Tibial nerve (tissue), 4 donors: ENCODE measurements around the gene RPS25. TPM values are rescaled to one million over a fixed set of nuclear protein-coding genes. Genes with fewer than 3 reads are reported as not detected.
"Not testable (repeated sequence)": the region's sequence is repeated elsewhere in the genome, so short reads cannot be mapped to it uniquely, and the experiment has no call there.

Experiments
- DNase-seq, 2 donors: peaks; one replicate each; pipeline ENCODE4 v3.0.0-alpha.2; 2019; ENCODE audit warnings: low spot score in 2 of 2
- H3K27ac ChIP-seq, 4 donors: fragments of 200-600 bp; sonication (generic) in 3 of 4; one replicate each; pipeline ENCODE4 v1.5.1; 2017 to 2019; ENCODE audit warnings: mild to moderate bottlenecking in 1 of 4
- H3K27me3 ChIP-seq, 2 donors: fragments of 200-600 bp; sonication (generic) in 1 of 2; one replicate each; pipeline versions ENCODE4 v1.5.1 to v1.6.0; 2017 to 2019
- H3K36me3 ChIP-seq, 3 donors: fragments of 200-600 bp; sonication (generic); one replicate each; pipeline ENCODE4 v1.5.1; 2018 to 2019
- H3K4me1 ChIP-seq, 4 donors: fragments of 200-600 bp; sonication (generic) in 3 of 4; one replicate each; pipeline ENCODE4 v1.5.1; 2017 to 2019
- H3K4me3 ChIP-seq, 4 donors: fragments of 200-600 bp; sonication (generic) in 3 of 4; one replicate each; pipeline ENCODE4 v1.5.1; 2017 to 2019; ENCODE audit warnings: mild to moderate bottlenecking in 1 of 4, moderate library complexity in 1 of 4
- H3K9me3 ChIP-seq, 4 donors: fragments of 200-600 bp; sonication (generic) in 3 of 4; one replicate each; pipeline ENCODE4 v1.5.1; 2017 to 2019
- CTCF ChIP-seq, 5 experiments: fragments of 200-600 bp in 3 of 5; fragments of 450-650 bp in 2 of 5; sonication (generic) in 3 of 5; IDR thresholded peaks; one replicate each; pipeline ENCODE4 v1.5.1; 2016 to 2019; ENCODE audit warnings: antibody characterized with exemption in 5 of 5, mild to moderate bottlenecking in 3 of 5, moderate library complexity in 2 of 5
- EP300 ChIP-seq, 2 donors: sonication (generic); formaldehyde crosslinking; IDR thresholded peaks; one replicate each; pipeline ENCODE4 v1.6.1; 2017; ENCODE audit warnings: antibody characterized with exemption in 2 of 2, mild to moderate bottlenecking in 1 of 2
- POLR2A ChIP-seq, 2 donors: fragments of 450-650 bp; IDR thresholded peaks; one replicate each; pipeline ENCODE4 v1.6.1; 2017; ENCODE audit warnings: antibody characterized with exemption in 2 of 2, mild to moderate bottlenecking in 2 of 2, moderate library complexity in 2 of 2
- WGBS, 2 donors: methylation state at CpG; one replicate each; pipeline ENCODE4 v1.1.5; 2018; 5-methylcytosine and 5-hydroxymethylcytosine counted together
- total RNA-seq, 4 donors: library from RNA; depleted of rRNA; stranded (reverse); fragments of >200 nt; gene quantifications; one replicate each; pipeline ENCODE4 v1.1.0, GENCODE V29; 2016

Gene RPS25
- total RNA-seq, 4 donors from 2014 or later = 1,034 to 1,871 (median 1,524) TPM

- Histone ChIP-seq H3K9me3 (no peaks in the 10 kb centered on the region), H3K27me3 (no peaks in the 10 kb centered on the region), H3K4me1 (peaks cover 0 to 15% (median 6%) of the 10 kb centered on the region in 4 donors), H3K36me3 (no peaks in the 10 kb centered on the region), H3K4me3 (no peak overlapping the region), H3K27ac (no peak overlapping the region)
- 75 to 77% methylated on average over 3 of the region's 3 CpGs for WGBS, 2 donors
- DNase-seq = no peak
- TF ChIP-seq CTCF (IDR thresholded peaks at IDR 0.05) (no peak), POLR2A (IDR thresholded peaks at IDR 0.05) (no peak), EP300 (IDR thresholded peaks at IDR 0.05) (no peak)
These were observed 16.7 kb upstream of the RPS25 start for GRCh38 chr11:119034813-119035212.

GRCh38 chr11:119033421-119033820, 15.3 kb upstream of the RPS25 start:
- WGBS, 2 donors = 80 to 81% methylated on average over 10 of the region's 10 CpGs
- not testable (repeated sequence) for H3K36me3 ChIP-seq, DNase-seq, H3K27me3 ChIP-seq, H3K4me3 ChIP-seq, H3K27ac ChIP-seq, H3K9me3 ChIP-seq
- H3K4me1 ChIP-seq = peaks cover 0 to 29% (median 15%) of the 10 kb centered on the region in 4 donors

- DNase-seq = no peak
- no peak for TF ChIP-seq POLR2A (IDR thresholded peaks at IDR 0.05)
- TF ChIP-seq CTCF (IDR thresholded peaks at IDR 0.05) = no peak
- no peak for TF ChIP-seq EP300 (IDR thresholded peaks at IDR 0.05)
- Histone ChIP-seq H3K9me3 (no peaks in the 10 kb centered on the region), H3K4me3 (no peak overlapping the region), H3K27ac (peak overlapping the region in 1 of 4 donors; percentile 94), H3K36me3 (peaks cover 0 to 4% (median 0%) of the 10 kb centered on the region in 3 donors), H3K27me3 (no peaks in the 10 kb centered on the region), H3K4me1 (peaks cover 0 to 43% (median 17%) of the 10 kb centered on the region in 4 donors)
- WGBS, 2 donors = 66 to 71% methylated on average over 9 of the region's 9 CpGs
These were observed 13.8 kb upstream of the RPS25 start for GRCh38 chr11:119031912-119032280.

GRCh38 chr11:119030329-119031047, 12.3 kb upstream of the RPS25 start, which contains the start of gene SLC37A4:
TSS of gene SLC37A4 (minus strand) at chr11:119030877.
- peak within 1 kb of the TSS; percentile 89 to 96 (median 94) for H3K27ac ChIP-seq
- peaks cover 0 to 45% (median 17%) of the 10 kb centered on the region in 4 donors for H3K4me1 ChIP-seq
- peak within 1 kb of the TSS; percentile 85 to 92 (median 86) for H3K4me3 ChIP-seq
- DNase-seq = peak; percentile 94 to 95
- WGBS, 2 donors = 0 to 1% methylated on average over 40 to 55 of the region's 67 CpGs
- no peaks in the 10 kb centered on the region for H3K9me3 ChIP-seq
- no peaks in the 10 kb centered on the region for H3K27me3 ChIP-seq
- TF ChIP-seq EP300 (IDR thresholded peaks at IDR 0.05) = peak; percentile 87 to 90
- TF ChIP-seq CTCF (IDR thresholded peaks at IDR 0.05) = peak in 3 of 5 experiments; percentile 93
- peak in 1 of 2 donors; percentile 40 for TF ChIP-seq POLR2A (IDR thresholded peaks at IDR 0.05)
- peaks cover 0 to 18% (median 0%) of the 10 kb centered on the region in 3 donors for H3K36me3 ChIP-seq

GRCh38 chr11:119030029-119030328, 11.8 kb upstream of the RPS25 start:
- Histone ChIP-seq H3K27me3 (no peaks in the 10 kb centered on the region), H3K4me1 (peaks cover 0 to 50% (median 17%) of the 10 kb centered on the region in 4 donors), H3K4me3 (peak overlapping the region; percentile 85 to 92 (median 86)), H3K27ac (peak overlapping the region; percentile 89 to 96 (median 94)), H3K36me3 (peaks cover 0 to 23% (median 0%) of the 10 kb centered on the region in 3 donors), H3K9me3 (no peaks in the 10 kb centered on the region)
- TF ChIP-seq POLR2A (IDR thresholded peaks at IDR 0.05) = no peak
- TF ChIP-seq CTCF (IDR thresholded peaks at IDR 0.05) = no peak
- no peak for TF ChIP-seq EP300 (IDR thresholded peaks at IDR 0.05)
- 3 to 4% methylated on average over 9 to 11 of the region's 13 CpGs for WGBS, 2 donors
- no peak for DNase-seq
